OCI-LY3 (cell line): Measurements from ENCODE around the gene MDH1B.

Source experiments
- H2AFZ ChIP-seq: fragments of 200-600, 300-600 bp; shearing (Covaris generic); 2 replicates; pipeline ENCODE4 v1.6.0; 2014; ENCODE audit warnings: antibody characterized with exemption, low read depth, low read length
- H3K27ac ChIP-seq: fragments of 200-600, 300-600 bp; sonication (generic); 2 replicates; pipeline ENCODE4 v1.5.1; 2014; ENCODE audit warnings: mild to moderate bottlenecking, low read length, moderate library complexity, mixed read lengths
- H3K27me3 ChIP-seq: fragments of 200-600, 300-600 bp; sonication (generic); 2 replicates; pipeline ENCODE4 v1.6.1; 2014; ENCODE audit warnings: low read depth, low read length, mixed read lengths
- H3K36me3 ChIP-seq: fragments of 200-600, 300-600 bp; sonication (generic); replicated peaks from 2 replicates; pipeline ENCODE3; 2014; ENCODE audit warnings: low read depth, low read length, mixed read lengths
- H3K4me1 ChIP-seq: fragments of 300-600, 200-600 bp; sonication (generic); 2 replicates; pipeline ENCODE4 v1.6.1; 2014; ENCODE audit warnings: low read length, mixed read lengths
- H3K4me2 ChIP-seq: fragments of 200-600, 300-600 bp; sonication (generic); 2 replicates; pipeline ENCODE4 v1.6.1; 2014; ENCODE audit warnings: low read length, mixed read lengths
- H3K4me3 ChIP-seq: fragments of 300-600, 200-600 bp; sonication (generic); 2 replicates; pipeline ENCODE4 v1.5.1; 2014; ENCODE audit warnings: antibody characterized with exemption, mild to moderate bottlenecking, low read length, moderate library complexity
- H3K79me2 ChIP-seq: fragments of 300-600, 200-600 bp; shearing (Covaris generic); 2 replicates; pipeline ENCODE4 v1.6.1; 2014; ENCODE audit warnings: mild to moderate bottlenecking, low read length, mixed read lengths
- H3K9ac ChIP-seq: fragments of 300-600, 200-600 bp; shearing (Covaris generic); 2 replicates; pipeline ENCODE4 v1.6.0; 2014; ENCODE audit warnings: mild to moderate bottlenecking, low read length, moderate library complexity
- H3K9me3 ChIP-seq: fragments of 200-600, 300-600 bp; shearing (Covaris generic); 2 replicates; pipeline ENCODE4 v1.6.1; 2014; ENCODE audit warnings: low read length, mixed read lengths; ENCODE audit not compliant: insufficient read depth
- H4K20me1 ChIP-seq: fragments of 200-600, 300-600 bp; sonication (generic); 2 replicates; pipeline ENCODE4 v1.6.1; 2016; ENCODE audit warnings: low read length, mixed read lengths; ENCODE audit not compliant: insufficient read depth
- EZH2phosphoT487 ChIP-seq: fragments of 200-600 bp; shearing (Covaris generic); IDR thresholded peaks from 2 replicates; pipeline ENCODE4 v1.6.1; 2018; ENCODE audit warnings: antibody characterized with exemption, mixed run types, low read depth
- TF ChIP-seq, protein P1 (sequence below): fragments of 200-600, 300-600 bp; sonication (generic); IDR thresholded peaks from 2 replicates; pipeline ENCODE4 v1.5.1; 2014; ENCODE audit warnings: antibody characterized with exemption, low read length, low read depth

The MDH1B gene

DNA sequence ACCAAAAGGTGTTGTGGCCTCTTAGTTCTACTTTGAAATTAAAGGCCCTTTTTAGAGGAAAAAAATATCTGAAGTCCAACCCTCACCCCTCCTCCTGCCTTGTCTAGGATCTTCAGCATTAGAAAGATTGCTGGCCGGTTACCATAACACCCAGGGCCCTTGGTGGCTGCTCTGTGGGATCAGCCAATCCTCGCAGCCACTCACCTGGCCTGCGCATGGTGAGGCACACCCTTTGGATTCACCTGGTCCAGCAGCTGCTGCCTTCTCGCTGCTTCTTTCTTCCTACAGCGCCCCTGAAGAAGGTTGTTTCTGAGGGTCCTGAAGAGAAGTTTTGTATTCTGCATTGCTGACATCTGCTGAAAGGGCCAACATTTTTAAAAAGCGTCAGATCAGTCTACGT lies 72.2 kb downstream of the MDH1B start:
- Histone ChIP-seq H3K27me3 (peaks cover 37% of the 10 kb centered on the region), H2AFZ (no peak overlapping the region), H3K4me1 (peaks cover 7% of the 10 kb centered on the region), H3K4me3 (no peak overlapping the region), H4K20me1 (no peaks in the 10 kb centered on the region), H3K27ac (no peak overlapping the region), H3K36me3 (no peaks in the 10 kb centered on the region), H3K9ac (no peak overlapping the region), H3K9me3 (no peaks in the 10 kb centered on the region), H3K79me2 (no peaks in the 10 kb centered on the region), H3K4me2 (no peak overlapping the region)
- TF ChIP-seq EZH2phosphoT487, result no peak
- TF ChIP-seq, protein P1, sequence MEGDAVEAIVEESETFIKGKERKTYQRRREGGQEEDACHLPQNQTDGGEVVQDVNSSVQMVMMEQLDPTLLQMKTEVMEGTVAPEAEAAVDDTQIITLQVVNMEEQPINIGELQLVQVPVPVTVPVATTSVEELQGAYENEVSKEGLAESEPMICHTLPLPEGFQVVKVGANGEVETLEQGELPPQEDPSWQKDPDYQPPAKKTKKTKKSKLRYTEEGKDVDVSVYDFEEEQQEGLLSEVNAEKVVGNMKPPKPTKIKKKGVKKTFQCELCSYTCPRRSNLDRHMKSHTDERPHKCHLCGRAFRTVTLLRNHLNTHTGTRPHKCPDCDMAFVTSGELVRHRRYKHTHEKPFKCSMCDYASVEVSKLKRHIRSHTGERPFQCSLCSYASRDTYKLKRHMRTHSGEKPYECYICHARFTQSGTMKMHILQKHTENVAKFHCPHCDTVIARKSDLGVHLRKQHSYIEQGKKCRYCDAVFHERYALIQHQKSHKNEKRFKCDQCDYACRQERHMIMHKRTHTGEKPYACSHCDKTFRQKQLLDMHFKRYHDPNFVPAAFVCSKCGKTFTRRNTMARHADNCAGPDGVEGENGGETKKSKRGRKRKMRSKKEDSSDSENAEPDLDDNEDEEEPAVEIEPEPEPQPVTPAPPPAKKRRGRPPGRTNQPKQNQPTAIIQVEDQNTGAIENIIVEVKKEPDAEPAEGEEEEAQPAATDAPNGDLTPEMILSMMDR, result no peak

- Histone ChIP-seq H3K9me3 (no peaks in the 10 kb centered on the region), H3K27ac (no peak overlapping the region), H3K4me3 (no peak overlapping the region), H3K4me1 (peaks cover 15% of the 10 kb centered on the region), H3K79me2 (no peaks in the 10 kb centered on the region), H4K20me1 (no peaks in the 10 kb centered on the region), H3K36me3 (no peaks in the 10 kb centered on the region), H2AFZ (no peak overlapping the region), H3K27me3 (peaks cover 38% of the 10 kb centered on the region), H3K9ac (no peak overlapping the region), H3K4me2 (no peak overlapping the region)
- no peak for TF ChIP-seq EZH2phosphoT487
- TF ChIP-seq, protein P1, result no peak
These were observed 76.1 kb downstream of the MDH1B start for GRCh38 chr2:206688990-206689389.

DNA sequence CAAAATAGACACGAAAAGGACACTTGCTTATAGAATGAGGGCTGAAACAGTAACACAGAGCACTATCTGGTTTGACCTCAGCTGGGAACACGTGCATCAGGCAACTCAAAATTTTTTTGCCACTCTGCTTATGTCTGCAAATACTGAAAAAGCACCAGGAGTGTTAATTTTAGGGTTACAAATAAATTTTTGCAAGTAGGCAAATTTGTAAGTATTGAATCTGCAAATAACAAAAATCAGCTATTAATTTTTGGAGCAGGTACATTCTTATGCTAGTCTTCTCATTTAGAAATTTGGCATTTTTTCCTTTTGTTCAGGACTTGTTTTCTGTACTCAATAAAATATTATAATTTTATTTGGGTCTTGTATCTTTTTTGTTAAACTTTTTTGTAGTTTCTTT lies 76.7 kb downstream of the MDH1B start:
- H3K36me3 ChIP-seq, result no peaks in the 10 kb centered on the region
- no peak overlapping the region for H2AFZ ChIP-seq
- no peak overlapping the region for H3K4me3 ChIP-seq
- TF ChIP-seq, protein P1, result no peak
- no peak for TF ChIP-seq EZH2phosphoT487
- H3K79me2 ChIP-seq, result no peaks in the 10 kb centered on the region
- H3K27me3 ChIP-seq, result peaks cover 37% of the 10 kb centered on the region
- no peak overlapping the region for H3K27ac ChIP-seq
- H4K20me1 ChIP-seq, result no peaks in the 10 kb centered on the region
- peaks cover 15% of the 10 kb centered on the region for H3K4me1 ChIP-seq
- no peak overlapping the region for H3K4me2 ChIP-seq
- no peaks in the 10 kb centered on the region for H3K9me3 ChIP-seq
- no peak overlapping the region for H3K9ac ChIP-seq
